HCT116 (cell line): ENCODE data around the gene SNX22.

Source experiments
- EZH2phosphoT487 ChIP-seq: fragments of 200-600 bp; IDR thresholded peaks from 2 replicates; pipeline ENCODE4 v1.6.1; 2018; ENCODE audit warnings: antibody characterized with exemption, borderline replicate concordance
- SIN3A ChIP-seq: IDR thresholded peaks from 2 replicates; pipeline ENCODE4 v1.6.1; 2012; ENCODE audit warnings: low read depth
- TCF7L2 ChIP-seq: IDR thresholded peaks from 2 replicates; pipeline ENCODE4 v1.7.0; 2011; ENCODE audit warnings: borderline replicate concordance, inconsistent platforms; ENCODE audit not compliant: insufficient read depth, insufficient read length; ENCODE audit errors: extremely low read depth
- YY1 ChIP-seq: IDR thresholded peaks from 2 replicates; pipeline ENCODE4 v1.6.1; 2011; ENCODE audit warnings: low read length, low read depth, moderate library complexity, mild to moderate bottlenecking; ENCODE audit not compliant: insufficient replicate concordance; ENCODE audit errors: extremely low read depth
- TF ChIP-seq, protein P1 (sequence below), 3 experiments: fragments of 200-600 bp in 1 of 3; sonication (generic) in 1 of 3; IDR thresholded peaks in 2 of 3; conservative IDR thresholded peaks in 1 of 3; 2 replicates each; pipeline ENCODE4 v1.5.1; 2012 to 2017; ENCODE audit warnings: low read depth in 2 of 3, low read length in 2 of 3, antibody characterized with exemption in 1 of 3, borderline replicate concordance in 1 of 3, control low read depth in 1 of 3, mild to moderate bottlenecking in 1 of 3, mixed read lengths in 1 of 3, mixed run types in 1 of 3, moderate library complexity in 1 of 3; ENCODE audit not compliant: insufficient read depth in 1 of 3
- TF ChIP-seq, protein P2 (sequence below): IDR thresholded peaks from 2 replicates; pipeline ENCODE4 v1.6.1; 2011; ENCODE audit warnings: mild to moderate bottlenecking, low read length, moderate library complexity; ENCODE audit not compliant: insufficient replicate concordance; ENCODE audit errors: extremely low read depth

DNA sequence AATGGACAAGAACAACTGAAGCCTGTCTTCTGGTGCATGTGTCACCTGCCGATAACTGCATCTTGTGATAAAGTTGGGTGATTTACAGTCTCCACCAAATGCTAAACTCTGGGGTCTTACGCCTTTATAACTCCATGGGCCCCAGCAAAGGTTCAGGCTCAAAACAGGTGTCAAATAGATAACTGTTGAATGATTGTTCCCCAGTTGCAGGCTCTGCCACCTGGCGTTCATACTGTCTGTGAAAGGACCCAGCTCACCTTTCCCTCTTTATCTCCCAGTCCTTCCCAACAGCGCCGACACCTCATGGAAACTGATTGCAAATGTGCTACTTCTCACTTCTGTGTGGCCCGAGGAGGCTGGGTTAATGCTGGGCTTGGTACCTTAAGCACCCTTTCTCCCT, 8.3 kb upstream of the SNX22 start:
- TF ChIP-seq SIN3A (no peak), EZH2phosphoT487 (no peak), TCF7L2 (no peak), YY1 (no peak)
- TF ChIP-seq, protein P1, sequence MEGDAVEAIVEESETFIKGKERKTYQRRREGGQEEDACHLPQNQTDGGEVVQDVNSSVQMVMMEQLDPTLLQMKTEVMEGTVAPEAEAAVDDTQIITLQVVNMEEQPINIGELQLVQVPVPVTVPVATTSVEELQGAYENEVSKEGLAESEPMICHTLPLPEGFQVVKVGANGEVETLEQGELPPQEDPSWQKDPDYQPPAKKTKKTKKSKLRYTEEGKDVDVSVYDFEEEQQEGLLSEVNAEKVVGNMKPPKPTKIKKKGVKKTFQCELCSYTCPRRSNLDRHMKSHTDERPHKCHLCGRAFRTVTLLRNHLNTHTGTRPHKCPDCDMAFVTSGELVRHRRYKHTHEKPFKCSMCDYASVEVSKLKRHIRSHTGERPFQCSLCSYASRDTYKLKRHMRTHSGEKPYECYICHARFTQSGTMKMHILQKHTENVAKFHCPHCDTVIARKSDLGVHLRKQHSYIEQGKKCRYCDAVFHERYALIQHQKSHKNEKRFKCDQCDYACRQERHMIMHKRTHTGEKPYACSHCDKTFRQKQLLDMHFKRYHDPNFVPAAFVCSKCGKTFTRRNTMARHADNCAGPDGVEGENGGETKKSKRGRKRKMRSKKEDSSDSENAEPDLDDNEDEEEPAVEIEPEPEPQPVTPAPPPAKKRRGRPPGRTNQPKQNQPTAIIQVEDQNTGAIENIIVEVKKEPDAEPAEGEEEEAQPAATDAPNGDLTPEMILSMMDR (IDR thresholded peaks at IDR 0.05 in 2 of 3, conservative IDR thresholded peaks at IDR 0.05 in 1 of 3; ENCODE audit: borderline replicate concordance in 1 of 3, insufficient read depth in 1 of 3, low read depth in 2 of 3, low read length in 2 of 3), result no peak
- TF ChIP-seq, protein P2, sequence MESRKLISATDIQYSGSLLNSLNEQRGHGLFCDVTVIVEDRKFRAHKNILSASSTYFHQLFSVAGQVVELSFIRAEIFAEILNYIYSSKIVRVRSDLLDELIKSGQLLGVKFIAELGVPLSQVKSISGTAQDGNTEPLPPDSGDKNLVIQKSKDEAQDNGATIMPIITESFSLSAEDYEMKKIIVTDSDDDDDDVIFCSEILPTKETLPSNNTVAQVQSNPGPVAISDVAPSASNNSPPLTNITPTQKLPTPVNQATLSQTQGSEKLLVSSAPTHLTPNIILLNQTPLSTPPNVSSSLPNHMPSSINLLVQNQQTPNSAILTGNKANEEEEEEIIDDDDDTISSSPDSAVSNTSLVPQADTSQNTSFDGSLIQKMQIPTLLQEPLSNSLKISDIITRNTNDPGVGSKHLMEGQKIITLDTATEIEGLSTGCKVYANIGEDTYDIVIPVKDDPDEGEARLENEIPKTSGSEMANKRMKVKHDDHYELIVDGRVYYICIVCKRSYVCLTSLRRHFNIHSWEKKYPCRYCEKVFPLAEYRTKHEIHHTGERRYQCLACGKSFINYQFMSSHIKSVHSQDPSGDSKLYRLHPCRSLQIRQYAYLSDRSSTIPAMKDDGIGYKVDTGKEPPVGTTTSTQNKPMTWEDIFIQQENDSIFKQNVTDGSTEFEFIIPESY, result no peak
